ENCODE results near the gene CLDN7.

GRCh38 chr17:7292194-7292593 lies 29.9 kb upstream of the CLDN7 start:
- no peak for TF ChIP-seq REST (IDR thresholded peaks at IDR 0.05)
- TF ChIP-seq, protein P1, sequence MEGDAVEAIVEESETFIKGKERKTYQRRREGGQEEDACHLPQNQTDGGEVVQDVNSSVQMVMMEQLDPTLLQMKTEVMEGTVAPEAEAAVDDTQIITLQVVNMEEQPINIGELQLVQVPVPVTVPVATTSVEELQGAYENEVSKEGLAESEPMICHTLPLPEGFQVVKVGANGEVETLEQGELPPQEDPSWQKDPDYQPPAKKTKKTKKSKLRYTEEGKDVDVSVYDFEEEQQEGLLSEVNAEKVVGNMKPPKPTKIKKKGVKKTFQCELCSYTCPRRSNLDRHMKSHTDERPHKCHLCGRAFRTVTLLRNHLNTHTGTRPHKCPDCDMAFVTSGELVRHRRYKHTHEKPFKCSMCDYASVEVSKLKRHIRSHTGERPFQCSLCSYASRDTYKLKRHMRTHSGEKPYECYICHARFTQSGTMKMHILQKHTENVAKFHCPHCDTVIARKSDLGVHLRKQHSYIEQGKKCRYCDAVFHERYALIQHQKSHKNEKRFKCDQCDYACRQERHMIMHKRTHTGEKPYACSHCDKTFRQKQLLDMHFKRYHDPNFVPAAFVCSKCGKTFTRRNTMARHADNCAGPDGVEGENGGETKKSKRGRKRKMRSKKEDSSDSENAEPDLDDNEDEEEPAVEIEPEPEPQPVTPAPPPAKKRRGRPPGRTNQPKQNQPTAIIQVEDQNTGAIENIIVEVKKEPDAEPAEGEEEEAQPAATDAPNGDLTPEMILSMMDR (IDR thresholded peaks at IDR 0.05; ENCODE audit: low read depth, low read length, missing input control): no peak

All from liver (tissue), 2 donors.